HEK293 (cell line): ENCODE measurements around the gene FTL.

Source experiments
- ATF2 ChIP-seq: fragments of 450-650 bp; formaldehyde crosslinking; IDR thresholded peaks from 2 replicates; pipeline ENCODE4 v1.5.1; 2016; ENCODE audit warnings: missing biosample characterization, missing genetic modification characterization, low read depth
- BCL11A ChIP-seq: fragments of 450-650 bp; formaldehyde crosslinking; IDR thresholded peaks from 2 replicates; pipeline ENCODE4 v1.5.1; 2016; ENCODE audit warnings: low read depth, missing biosample characterization, missing genetic modification characterization
- FEZF1 ChIP-seq: fragments of 450-650 bp; formaldehyde crosslinking; IDR thresholded peaks from 2 replicates; pipeline ENCODE4 v1.5.1; 2016; ENCODE audit warnings: missing biosample characterization, missing genetic modification characterization
- GLIS1 ChIP-seq: fragments of 450-650 bp; formaldehyde crosslinking; IDR thresholded peaks from 2 replicates; pipeline ENCODE4 v1.5.1; 2016; ENCODE audit warnings: missing biosample characterization, missing genetic modification characterization
- KLF9 ChIP-seq: fragments of 450-650 bp; formaldehyde crosslinking; IDR thresholded peaks from 2 replicates; pipeline ENCODE4 v1.5.1; 2016; ENCODE audit warnings: missing biosample characterization, missing genetic modification characterization, low read depth
- OSR2 ChIP-seq: fragments of 450-650 bp; formaldehyde crosslinking; IDR thresholded peaks from 2 replicates; pipeline ENCODE4 v1.5.1; 2016; ENCODE audit warnings: missing biosample characterization, missing genetic modification characterization
- PRDM2 ChIP-seq: fragments of 450-650 bp; formaldehyde crosslinking; IDR thresholded peaks from 2 replicates; pipeline ENCODE4 v1.5.1; 2016; ENCODE audit warnings: missing biosample characterization, missing genetic modification characterization, borderline replicate concordance
- REPIN1 ChIP-seq: fragments of 450-650 bp; formaldehyde crosslinking; IDR thresholded peaks from 2 replicates; pipeline ENCODE4 v1.5.1; 2017; ENCODE audit warnings: missing biosample characterization, missing genetic modification characterization, low read depth
- TRIM28 ChIP-seq: IDR thresholded peaks from 2 replicates; pipeline ENCODE4 v1.6.1; 2011; ENCODE audit warnings: low read length, control low read depth, borderline replicate concordance
- ZBTB44 ChIP-seq: fragments of 450-650 bp; IDR thresholded peaks from 2 replicates; pipeline ENCODE4 v1.5.1; 2018; ENCODE audit warnings: missing biosample characterization, mild to moderate bottlenecking, missing genetic modification characterization
- ZBTB49 ChIP-seq: fragments of 450-650 bp; formaldehyde crosslinking; IDR thresholded peaks from 2 replicates; pipeline ENCODE4 v1.5.1; 2016; ENCODE audit warnings: missing biosample characterization, missing genetic modification characterization, low read depth
- ZNF114 ChIP-seq: fragments of 450-650 bp; formaldehyde crosslinking; IDR thresholded peaks from 2 replicates; pipeline ENCODE4 v1.5.0; 2017; ENCODE audit warnings: missing biosample characterization, missing genetic modification characterization
- ZNF146 ChIP-seq: fragments of 450-650 bp; formaldehyde crosslinking; IDR thresholded peaks from 2 replicates; pipeline ENCODE4 v1.5.1; 2016; ENCODE audit warnings: missing biosample characterization, missing genetic modification characterization
- ZNF362 ChIP-seq: fragments of 450-650 bp; formaldehyde crosslinking; IDR thresholded peaks from 2 replicates; pipeline ENCODE4 v1.5.1; 2016; ENCODE audit warnings: missing biosample characterization, missing genetic modification characterization
- ZNF423 ChIP-seq: fragments of 450-650 bp; formaldehyde crosslinking; IDR thresholded peaks from 2 replicates; pipeline ENCODE4 v1.5.1; 2016; ENCODE audit warnings: missing biosample characterization, missing genetic modification characterization
- ZNF514 ChIP-seq: fragments of 450-650 bp; formaldehyde crosslinking; IDR thresholded peaks from 2 replicates; pipeline ENCODE4 v1.5.1; 2016; ENCODE audit warnings: missing biosample characterization, missing genetic modification characterization
- ZNF529 ChIP-seq: fragments of 450-650 bp; formaldehyde crosslinking; IDR thresholded peaks from 2 replicates; pipeline ENCODE4 v1.5.1; 2017; ENCODE audit warnings: missing genetic modification characterization, missing biosample characterization; ENCODE audit not compliant: insufficient replicate concordance
- ZNF555 ChIP-seq: fragments of 450-650 bp; formaldehyde crosslinking; conservative IDR thresholded peaks from 2 replicates; pipeline ENCODE4 v1.5.1; 2017; ENCODE audit warnings: missing biosample characterization, mild to moderate bottlenecking, missing genetic modification characterization, inconsistent platforms
- ZNF561 ChIP-seq: fragments of 450-650 bp; IDR thresholded peaks from 2 replicates; pipeline ENCODE4 v1.5.1; 2018; ENCODE audit warnings: missing biosample characterization, missing genetic modification characterization, borderline replicate concordance
- ZNF596 ChIP-seq: fragments of 450-650 bp; IDR thresholded peaks from 2 replicates; pipeline ENCODE4 v1.5.0; 2018; ENCODE audit warnings: missing biosample characterization, mild to moderate bottlenecking, missing genetic modification characterization, moderate library complexity
- ZNF600 ChIP-seq: fragments of 450-650 bp; formaldehyde crosslinking; IDR thresholded peaks from 2 replicates; pipeline ENCODE4 v1.5.1; 2016; ENCODE audit warnings: missing biosample characterization, missing genetic modification characterization
- ZNF621 ChIP-seq: fragments of 450-650 bp; formaldehyde crosslinking; IDR thresholded peaks from 2 replicates; pipeline ENCODE4 v1.5.1; 2017; ENCODE audit warnings: missing biosample characterization, missing genetic modification characterization
- ZNF670 ChIP-seq: fragments of 450-650 bp; formaldehyde crosslinking; IDR thresholded peaks from 2 replicates; pipeline ENCODE4 v1.5.1; 2016; ENCODE audit warnings: missing biosample characterization, missing genetic modification characterization, low read depth
- ZNF692 ChIP-seq: fragments of 450-650 bp; formaldehyde crosslinking; IDR thresholded peaks from 2 replicates; pipeline ENCODE4 v1.5.1; 2016; ENCODE audit warnings: missing biosample characterization, missing genetic modification characterization
- ZNF76 ChIP-seq: fragments of 450-650 bp; formaldehyde crosslinking; IDR thresholded peaks from 2 replicates; pipeline ENCODE4; 2016; ENCODE audit warnings: low read depth, missing biosample characterization, missing genetic modification characterization, borderline replicate concordance

The FTL gene

GRCh38 chr19:48954595-48955307, 10.4 kb upstream of the FTL start, which contains the start of gene BAX (continued):
- TF ChIP-seq BCL11A (tag by site-specific recombination) (0 out of 2 replicates have a peak, but pooled peaks have one; percentile 24), REPIN1 (tag by site-specific recombination) (no peak), ZNF670 (no peak), GLIS1 (peak; percentile 56; the same call in 1 of the 2 replicates), ZNF114 (tag by site-specific recombination) (no peak), ZNF146 (tag by site-specific recombination) (no peak), FEZF1 (tag by site-specific recombination) (no peak; the same call in 1 of the 2 replicates), ZNF362 (tag by site-specific recombination) (0 out of 2 replicates have a peak, but pooled peaks have one; percentile 38), ATF2 (tag by site-specific recombination) (no peak), ZBTB44 (tag by site-specific recombination) (peak; percentile 87), PRDM2 (tag by site-specific recombination) (no peak), TRIM28 (no peak), KLF9 (tag by site-specific recombination) (no peak; the same call in 1 of the 2 replicates), ZNF514 (tag by site-specific recombination) (no peak), ZNF621 (tag by site-specific recombination) (no peak), ZNF692 (tag by site-specific recombination) (peak; percentile 74), ZNF529 (no peak), ZNF561 (tag by site-specific recombination) (peak; percentile 97), ZNF423 (no peak), ZNF76 (peak; percentile 79; the same call in 1 of the 2 replicates), ZNF600 (tag by site-specific recombination) (no peak), ZBTB49 (tag by site-specific recombination) (no peak), ZNF555 (tag by site-specific recombination) (no peak), OSR2 (tag by site-specific recombination) (0 out of 2 replicates have a peak, but pooled peaks have one; percentile 40), ZNF596 (tag by site-specific recombination) (no peak)
